Activated naive CD4-positive, alpha-beta T cell treated with anti-CD3 and anti-CD28 coated beads for 36 hours (primary cell): ENCODE data around the gene SENP1. TPM values are rescaled to one million over a fixed set of nuclear protein-coding genes. Genes with fewer than 3 reads are reported as not detected.

Experiments used
- CTCF ChIA-PET: fragments of 350-600 bp; sonication (Branson Sonifier 250); formaldehyde crosslinking; loops from one replicate; lab custom pipeline; 2021; ENCODE audit warnings: antibody characterized with exemption; lab: Charles Lee
- DNase-seq: peaks from one replicate; pipeline ENCODE4 v3.0.0-alpha.2; 2020
- H3K27ac Mint-ChIP-seq: one replicate; pipeline ENCODE4 v1.8.0; 2021; ENCODE audit warnings: mild to moderate bottlenecking, mixed read lengths
- H3K27me3 Mint-ChIP-seq: one replicate; pipeline ENCODE4 v1.8.0; 2021; ENCODE audit warnings: low read depth, mixed read lengths
- H3K36me3 Mint-ChIP-seq: one replicate; pipeline ENCODE4 v1.8.0; 2021; ENCODE audit warnings: low read depth, mixed read lengths
- H3K4me1 Mint-ChIP-seq: one replicate; pipeline ENCODE4 v1.8.0; 2021; ENCODE audit warnings: low read depth, mixed read lengths
- H3K4me3 Mint-ChIP-seq: one replicate; pipeline ENCODE4 v1.8.0; 2021; ENCODE audit warnings: mild to moderate bottlenecking, moderate library complexity, mixed read lengths
- H3K9me3 Mint-ChIP-seq: one replicate; pipeline ENCODE4 v1.8.0; 2021; ENCODE audit warnings: mixed read lengths
- intact Hi-C: fragments of 100-400 bp; cut with micrococcal nuclease; formaldehyde crosslinking; loops from one replicate; pipeline ENCODE4 v1.15.1; 2023
- total RNA-seq, 2 experiments: library from RNA; stranded (reverse); gene quantifications; one replicate each; pipeline ENCODE4 v1.2.3, GENCODE V29; 2021

Gene SENP1
- total RNA-seq, 2 experiments from 2014 or later, result 41.4 to 47.8 TPM

- CTCF ChIA-PET, result interaction anchor here (0.9 kb wide), 1 partner anchor 10 kb away, joined by 6 read pairs; no protein-coding TSS in a partner anchor
- no peak overlapping the region for H3K27ac Mint-ChIP-seq
- H3K4me3 Mint-ChIP-seq, result no peak overlapping the region
- peaks cover 2% of the 10 kb centered on the region for H3K4me1 Mint-ChIP-seq
- intact Hi-C loops, result no loop called here
- no peaks in the 10 kb centered on the region for H3K9me3 Mint-ChIP-seq
- H3K27me3 Mint-ChIP-seq, result no peaks in the 10 kb centered on the region
- DNase-seq, result no peak
- peaks cover 11% of the 10 kb centered on the region for H3K36me3 Mint-ChIP-seq
Measured at GRCh38 chr12:48043771-48044170, 62.1 kb downstream of the SENP1 start.

DNA sequence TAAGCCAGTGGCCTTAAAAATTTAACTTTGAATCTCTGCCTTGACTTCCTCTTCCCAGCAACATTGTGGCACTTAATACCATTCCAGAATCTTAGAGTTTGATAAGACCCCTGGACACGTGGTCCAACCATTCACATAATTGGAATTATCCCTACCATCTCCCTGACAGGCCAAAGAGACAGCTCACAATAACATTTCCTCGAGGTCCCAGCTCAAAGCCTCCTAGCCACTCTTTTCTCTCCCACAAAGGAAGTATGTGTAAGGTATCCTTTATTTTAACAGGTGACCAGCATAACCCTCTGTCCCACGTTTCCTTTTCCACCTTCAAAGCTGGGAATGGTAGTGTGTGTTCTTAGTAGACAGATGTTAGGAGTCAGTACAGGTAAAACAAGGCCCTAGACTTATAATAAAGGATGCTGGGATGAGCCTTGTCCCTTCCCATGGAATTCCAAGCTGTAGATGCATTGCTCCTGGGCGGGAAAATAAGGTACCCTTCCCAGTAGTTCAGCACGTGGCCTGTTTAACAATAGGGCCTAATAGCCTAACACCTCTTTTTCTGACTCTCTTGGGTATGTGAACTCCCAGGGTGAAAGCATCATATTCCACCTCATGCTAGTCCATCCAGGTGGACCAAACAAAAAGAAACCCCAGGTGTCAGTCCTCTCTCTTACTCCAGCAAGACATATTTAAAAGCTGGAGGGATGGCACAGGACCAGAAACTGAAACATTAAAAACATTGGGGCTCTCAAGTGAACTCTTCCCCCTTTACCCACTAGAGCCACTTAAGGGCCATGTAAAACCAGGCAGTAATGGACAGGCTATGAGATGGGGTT lies 64.1 kb downstream of the SENP1 start:
- CTCF ChIA-PET, result no interaction called here
- no peaks in the 10 kb centered on the region for H3K27me3 Mint-ChIP-seq
- no peak overlapping the region for H3K4me3 Mint-ChIP-seq
- H3K27ac Mint-ChIP-seq, result no peak overlapping the region
- intact Hi-C loops, result no loop called here
- no peak for DNase-seq
- no peaks in the 10 kb centered on the region for H3K9me3 Mint-ChIP-seq
- H3K4me1 Mint-ChIP-seq, result peaks cover 7% of the 10 kb centered on the region
- H3K36me3 Mint-ChIP-seq, result peaks cover 8% of the 10 kb centered on the region

DNA sequence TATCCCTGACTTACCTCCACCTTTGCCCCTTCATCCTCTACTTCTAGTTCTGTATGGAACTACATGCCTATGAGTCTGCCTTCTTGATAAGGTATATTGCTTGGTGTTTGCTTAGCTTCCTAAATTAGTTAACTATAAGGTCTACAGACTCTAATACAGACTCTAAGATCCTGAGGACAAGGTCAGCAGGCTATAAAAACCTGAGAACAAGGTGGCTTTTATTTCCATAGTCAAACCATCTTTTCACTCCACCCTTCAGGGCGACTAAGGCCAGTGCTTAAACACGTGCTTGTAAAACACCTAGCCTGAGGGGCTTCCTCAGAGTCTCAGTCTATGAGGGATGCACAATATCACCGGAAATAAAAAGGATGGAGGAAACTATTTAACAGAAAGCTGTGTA lies 65.5 kb downstream of the SENP1 start:
- intact Hi-C loops, result no loop called here
- H3K4me3 Mint-ChIP-seq, result no peak overlapping the region
- no peak for DNase-seq
- H3K9me3 Mint-ChIP-seq, result no peaks in the 10 kb centered on the region
- H3K27me3 Mint-ChIP-seq, result no peaks in the 10 kb centered on the region
- CTCF ChIA-PET, result no interaction called here
- H3K36me3 Mint-ChIP-seq, result peaks cover 8% of the 10 kb centered on the region
- H3K27ac Mint-ChIP-seq, result no peak overlapping the region
- H3K4me1 Mint-ChIP-seq, result peaks cover 7% of the 10 kb centered on the region

- DNase-seq, result no peak
- CTCF ChIA-PET, result no interaction called here
- no peaks in the 10 kb centered on the region for H3K9me3 Mint-ChIP-seq
- H3K27me3 Mint-ChIP-seq, result no peaks in the 10 kb centered on the region
- peaks cover 7% of the 10 kb centered on the region for H3K4me1 Mint-ChIP-seq
- peaks cover 7% of the 10 kb centered on the region for H3K36me3 Mint-ChIP-seq
- intact Hi-C loops, result no loop called here
- H3K4me3 Mint-ChIP-seq, result no peak overlapping the region
- no peak overlapping the region for H3K27ac Mint-ChIP-seq
Measured at GRCh38 chr12:48039151-48039550, 66.7 kb downstream of the SENP1 start.

GRCh38 chr12:48038085-48038484 lies 67.8 kb downstream of the SENP1 start:
- CTCF ChIA-PET, result no interaction called here
- intact Hi-C loops, result no loop called here
- Mint-ChIP-seq H3K4me1 (peaks cover 5% of the 10 kb centered on the region), H3K27ac (no peak overlapping the region), H3K9me3 (no peaks in the 10 kb centered on the region), H3K27me3 (no peaks in the 10 kb centered on the region), H3K4me3 (no peak overlapping the region), H3K36me3 (no peaks in the 10 kb centered on the region)
- DNase-seq, result no peak

GRCh38 chr12:48037267-48037915 lies 68.5 kb downstream of the SENP1 start:
- DNase-seq, result no peak
- CTCF ChIA-PET, result no interaction called here
- no peak overlapping the region for H3K27ac Mint-ChIP-seq
- peaks cover 5% of the 10 kb centered on the region for H3K4me1 Mint-ChIP-seq
- H3K9me3 Mint-ChIP-seq, result no peaks in the 10 kb centered on the region
- no peaks in the 10 kb centered on the region for H3K36me3 Mint-ChIP-seq
- H3K4me3 Mint-ChIP-seq, result no peak overlapping the region
- H3K27me3 Mint-ChIP-seq, result no peaks in the 10 kb centered on the region
- intact Hi-C loops, result no loop called here

DNA sequence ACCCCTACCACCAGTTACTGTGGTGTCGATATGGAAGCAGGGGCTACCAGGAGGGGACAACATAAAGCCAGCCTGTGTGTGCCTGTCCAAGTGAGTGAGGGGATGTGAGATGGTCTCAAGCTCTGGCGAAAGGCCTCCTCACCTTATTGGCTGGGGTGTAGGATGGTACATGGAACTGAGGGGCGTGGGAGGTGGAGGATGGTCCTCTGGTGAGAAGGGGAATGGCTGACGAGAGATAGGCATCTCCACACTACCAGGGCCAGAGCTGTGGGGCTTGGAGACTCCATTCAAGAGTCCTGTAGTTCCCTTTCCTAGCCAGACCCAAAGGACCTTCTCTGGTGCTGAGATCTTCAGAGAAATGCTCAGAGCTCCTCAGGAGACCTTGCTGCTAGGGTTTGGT lies 69.1 kb downstream of the SENP1 start:
- Mint-ChIP-seq H3K4me1 (peaks cover 5% of the 10 kb centered on the region), H3K4me3 (no peak overlapping the region), H3K27ac (no peak overlapping the region), H3K9me3 (no peaks in the 10 kb centered on the region), H3K36me3 (no peaks in the 10 kb centered on the region), H3K27me3 (no peaks in the 10 kb centered on the region)
- DNase-seq, result no peak
- intact Hi-C loops, result no loop called here
- CTCF ChIA-PET, result no interaction called here

DNA sequence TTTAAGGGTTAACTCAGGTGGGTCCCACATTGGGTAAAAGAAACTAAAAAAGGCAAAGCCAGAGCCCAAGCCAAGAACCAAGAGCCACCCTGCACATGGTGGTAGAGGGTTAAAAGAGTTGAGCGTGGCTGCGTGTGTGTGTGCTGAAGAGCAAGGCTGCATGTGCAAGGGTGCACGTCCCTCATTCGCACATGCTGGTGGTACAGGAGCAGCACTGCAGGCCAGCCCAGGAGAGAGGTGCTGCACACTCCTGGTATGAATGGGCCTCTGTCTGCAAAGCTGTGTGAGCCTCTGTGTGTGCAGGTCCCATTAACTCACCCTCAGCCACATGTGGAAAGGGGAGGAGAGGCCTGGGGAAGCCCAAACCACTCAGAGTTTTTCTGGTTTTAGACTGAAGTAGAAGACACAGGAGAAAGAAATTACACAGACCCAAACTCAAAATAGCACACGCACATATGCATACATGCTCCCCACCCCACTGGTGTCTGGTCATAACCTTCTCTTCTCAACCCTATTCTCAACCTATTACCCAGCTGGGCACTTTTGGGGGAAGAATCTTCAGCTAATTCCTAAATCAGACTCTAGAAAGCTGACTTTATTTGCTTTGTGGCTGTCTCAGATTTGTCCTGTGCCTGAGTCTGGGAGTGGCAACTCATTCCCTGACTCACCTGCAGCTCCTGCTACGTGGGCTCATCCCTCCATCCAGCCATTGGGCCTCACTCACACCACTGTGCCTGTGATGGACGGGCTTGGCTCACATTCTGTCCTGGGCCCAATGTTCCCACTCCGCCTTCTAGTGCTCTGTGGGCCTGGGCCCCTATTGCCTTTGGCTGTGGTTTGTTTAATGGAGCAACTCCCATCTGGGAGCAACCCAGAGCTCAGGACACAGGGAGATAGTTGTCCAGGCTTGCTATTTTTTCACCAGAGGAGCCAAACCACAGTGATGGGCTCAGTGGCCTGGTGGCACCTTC lies 70.8 kb downstream of the SENP1 start:
- Mint-ChIP-seq H3K4me3 (no peak overlapping the region), H3K27ac (no peak overlapping the region), H3K36me3 (no peaks in the 10 kb centered on the region), H3K9me3 (no peaks in the 10 kb centered on the region), H3K27me3 (no peaks in the 10 kb centered on the region), H3K4me1 (peaks cover 5% of the 10 kb centered on the region)
- CTCF ChIA-PET, result no interaction called here
- no peak for DNase-seq
- intact Hi-C loops, result no loop called here

DNA sequence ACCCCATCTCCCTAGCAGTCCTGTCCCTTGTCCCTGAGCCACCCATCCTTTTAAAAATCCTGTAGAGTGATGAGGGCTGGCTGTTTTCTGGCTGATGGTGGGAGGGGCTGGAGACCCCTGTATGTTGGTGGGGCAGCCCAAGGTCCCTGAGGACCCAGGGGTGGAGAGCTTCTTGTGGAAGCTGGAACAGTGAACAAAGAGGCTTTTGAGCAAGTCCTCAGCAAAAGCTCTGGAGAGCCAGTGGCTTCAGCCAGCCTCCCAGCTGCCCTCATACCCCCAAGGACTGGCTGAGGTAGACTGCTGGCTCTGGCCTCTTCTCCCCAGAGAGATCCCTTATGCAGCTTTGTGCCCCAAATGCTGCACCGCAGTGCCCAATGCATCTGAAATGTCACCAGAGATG lies 72.4 kb downstream of the SENP1 start:
- DNase-seq, result no peak
- CTCF ChIA-PET, result no interaction called here
- intact Hi-C loops, result no loop called here
- Mint-ChIP-seq H3K4me1 (peaks cover 5% of the 10 kb centered on the region), H3K4me3 (no peak overlapping the region), H3K36me3 (no peaks in the 10 kb centered on the region), H3K27me3 (no peaks in the 10 kb centered on the region), H3K27ac (no peak overlapping the region), H3K9me3 (no peaks in the 10 kb centered on the region)

GRCh38 chr12:48032597-48032996 lies 73.3 kb downstream of the SENP1 start:
- DNase-seq, result no peak
- H3K4me3 Mint-ChIP-seq, result no peak overlapping the region
- H3K4me1 Mint-ChIP-seq, result peaks cover 3% of the 10 kb centered on the region
- intact Hi-C loops, result no loop called here
- H3K27ac Mint-ChIP-seq, result no peak overlapping the region
- no peaks in the 10 kb centered on the region for H3K9me3 Mint-ChIP-seq
- H3K27me3 Mint-ChIP-seq, result no peaks in the 10 kb centered on the region
- no peaks in the 10 kb centered on the region for H3K36me3 Mint-ChIP-seq
- CTCF ChIA-PET, result interaction anchor here (0.5 kb wide), 1 partner anchor 132 kb away, joined by 3 read pairs; no protein-coding TSS in a partner anchor

DNA sequence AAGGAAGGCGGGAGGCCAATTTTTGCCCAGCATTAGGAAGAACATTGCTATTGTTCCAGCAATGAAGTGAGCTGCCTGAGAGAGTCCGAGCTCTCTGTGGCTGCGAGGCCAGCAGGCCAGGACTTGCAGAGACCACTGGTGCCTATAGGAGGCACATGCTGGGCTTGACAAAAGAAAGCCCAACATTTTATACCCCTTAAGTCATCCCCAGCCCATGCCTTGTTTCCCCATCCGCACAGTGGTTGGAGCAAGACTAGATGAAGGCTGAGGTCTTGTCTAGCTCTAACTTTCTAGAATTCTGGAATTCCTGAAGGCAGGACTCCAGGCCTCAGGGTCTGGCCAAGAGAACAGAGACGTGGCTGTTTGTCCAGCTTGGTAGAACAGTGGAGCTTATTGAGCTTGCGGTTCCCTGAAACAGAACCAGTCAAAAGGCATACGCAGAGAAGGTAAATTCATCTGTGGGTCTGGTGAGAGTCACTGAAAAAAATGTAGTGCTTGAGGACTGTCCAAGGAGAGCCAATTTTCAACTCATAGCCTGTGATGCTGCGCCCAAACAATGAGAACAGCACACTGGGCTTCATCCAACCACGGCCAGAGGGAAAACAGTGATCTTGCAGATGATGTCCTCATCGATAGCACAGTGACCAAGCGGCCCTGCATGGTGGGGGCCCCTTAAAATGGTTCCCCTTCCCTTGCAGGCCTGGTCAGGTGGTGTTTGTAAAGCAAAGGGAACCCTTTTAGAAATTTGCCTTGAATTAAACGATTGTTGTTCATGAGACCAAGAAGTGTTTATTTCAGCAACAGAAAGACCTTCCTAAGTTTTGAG lies 74.5 kb downstream of the SENP1 start:
- no peak overlapping the region for H3K27ac Mint-ChIP-seq
- H3K9me3 Mint-ChIP-seq, result no peaks in the 10 kb centered on the region
- no peaks in the 10 kb centered on the region for H3K36me3 Mint-ChIP-seq
- no peak overlapping the region for H3K4me3 Mint-ChIP-seq
- no peaks in the 10 kb centered on the region for H3K4me1 Mint-ChIP-seq
- H3K27me3 Mint-ChIP-seq, result no peaks in the 10 kb centered on the region
- intact Hi-C loops, result no loop called here
- DNase-seq, result no peak
- CTCF ChIA-PET, result interaction anchor here (1.2 kb wide), 2 partner anchors 9 to 290 kb away, joined by 3 read pairs; no protein-coding TSS in a partner anchor
